ENCODE data around the gene CPA4.

- TF ChIP-seq CTCF (IDR thresholded peaks at IDR 0.05) (no peak), POLR2A (IDR thresholded peaks at IDR 0.05) (no peak)
Observed at GRCh38 chr7:130292682-130293257, at the start of gene CPA4.
